Suprapubic skin (tissue), 4 donors: Measurements from ENCODE around the gene MKLN1. TPM values are rescaled to one million over a fixed set of nuclear protein-coding genes. Genes with fewer than 3 reads are reported as not detected.

Experiments
- DNase-seq, 2 donors: peaks; one replicate each; pipeline ENCODE4 v3.0.0-alpha.2; 2019; ENCODE audit warnings: low spot score in 2 of 2
- H3K27ac ChIP-seq: fragments of 200-600 bp; sonication (generic); one replicate; pipeline ENCODE4 v1.5.1; 2019
- H3K27me3 ChIP-seq: fragments of 200-600 bp; sonication (generic); one replicate; pipeline ENCODE4 v1.5.1; 2019
- H3K36me3 ChIP-seq: fragments of 200-600 bp; sonication (generic); one replicate; pipeline ENCODE4 v1.5.1; 2019
- H3K4me1 ChIP-seq: fragments of 200-600 bp; sonication (generic); one replicate; pipeline ENCODE4 v1.5.1; 2019
- H3K4me3 ChIP-seq: fragments of 200-600 bp; sonication (generic); one replicate; pipeline ENCODE4 v1.5.1; 2019; ENCODE audit warnings: mild to moderate bottlenecking
- H3K9me3 ChIP-seq: fragments of 200-600 bp; sonication (generic); one replicate; pipeline ENCODE4 v1.5.1; 2019
- CTCF ChIP-seq, 2 donors: fragments of 200-600 bp in 1 of 2; fragments of 450-650 bp in 1 of 2; sonication (generic) in 1 of 2; IDR thresholded peaks; one replicate each; pipeline ENCODE4 v1.5.1; 2016 to 2019; ENCODE audit warnings: antibody characterized with exemption in 2 of 2, mild to moderate bottlenecking in 1 of 2, moderate library complexity in 1 of 2
- EP300 ChIP-seq: sonication (generic); formaldehyde crosslinking; IDR thresholded peaks from one replicate; pipeline ENCODE4 v1.6.1; 2017; ENCODE audit warnings: antibody characterized with exemption
- POLR2A ChIP-seq, 2 donors: fragments of 450-650 bp; IDR thresholded peaks; one replicate each; pipeline ENCODE4 v1.6.1; 2017; ENCODE audit warnings: antibody characterized with exemption in 2 of 2, mild to moderate bottlenecking in 2 of 2, moderate library complexity in 2 of 2
- POLR2AphosphoS5 ChIP-seq, 3 donors: sonication (generic); formaldehyde crosslinking; IDR thresholded peaks; one replicate each; pipeline ENCODE4 v1.6.1; 2017; ENCODE audit warnings: antibody characterized with exemption in 3 of 3
- WGBS: methylation state at CpG from one replicate; pipeline ENCODE4 v1.1.5; 2018; 5-methylcytosine and 5-hydroxymethylcytosine counted together
- total RNA-seq, 4 donors: library from RNA; depleted of rRNA; stranded (reverse); fragments of >200 nt; gene quantifications; one replicate each; pipeline ENCODE4 v1.1.0, GENCODE V29; 2016

Gene MKLN1
- total RNA-seq, 4 donors from 2014 or later, result 32.9 to 76.0 (median 39.9) TPM

- Histone ChIP-seq H3K27ac (no peak overlapping the region), H3K9me3 (no peaks in the 10 kb centered on the region), H3K4me3 (no peak overlapping the region), H3K4me1 (peaks cover 27% of the 10 kb centered on the region), H3K36me3 (no peaks in the 10 kb centered on the region), H3K27me3 (no peaks in the 10 kb centered on the region)
- TF ChIP-seq POLR2AphosphoS5 (IDR thresholded peaks at IDR 0.05) (no peak), EP300 (no peak), CTCF (IDR thresholded peaks at IDR 0.05) (no peak), POLR2A (IDR thresholded peaks at IDR 0.05) (no peak)
- 86% methylated on average over 4 of the region's 4 CpGs for WGBS
- no peak for DNase-seq
These were observed 39.2 kb upstream of the MKLN1 start for GRCh38 chr7:131288450-131288849.

GRCh38 chr7:131289051-131289450, 38.6 kb upstream of the MKLN1 start:
- TF ChIP-seq POLR2A (IDR thresholded peaks at IDR 0.05), result no peak
- no peak for TF ChIP-seq CTCF (IDR thresholded peaks at IDR 0.05)
- no peak for TF ChIP-seq POLR2AphosphoS5 (IDR thresholded peaks at IDR 0.05)
- no peak for TF ChIP-seq EP300
- Histone ChIP-seq H3K4me3 (no peak overlapping the region), H3K27me3 (no peaks in the 10 kb centered on the region), H3K27ac (no peak overlapping the region), H3K9me3 (no peaks in the 10 kb centered on the region), H3K36me3 (no peaks in the 10 kb centered on the region), H3K4me1 (peaks cover 27% of the 10 kb centered on the region)
- DNase-seq, result no peak
- 97% methylated on average over 5 of the region's 5 CpGs for WGBS

DNA sequence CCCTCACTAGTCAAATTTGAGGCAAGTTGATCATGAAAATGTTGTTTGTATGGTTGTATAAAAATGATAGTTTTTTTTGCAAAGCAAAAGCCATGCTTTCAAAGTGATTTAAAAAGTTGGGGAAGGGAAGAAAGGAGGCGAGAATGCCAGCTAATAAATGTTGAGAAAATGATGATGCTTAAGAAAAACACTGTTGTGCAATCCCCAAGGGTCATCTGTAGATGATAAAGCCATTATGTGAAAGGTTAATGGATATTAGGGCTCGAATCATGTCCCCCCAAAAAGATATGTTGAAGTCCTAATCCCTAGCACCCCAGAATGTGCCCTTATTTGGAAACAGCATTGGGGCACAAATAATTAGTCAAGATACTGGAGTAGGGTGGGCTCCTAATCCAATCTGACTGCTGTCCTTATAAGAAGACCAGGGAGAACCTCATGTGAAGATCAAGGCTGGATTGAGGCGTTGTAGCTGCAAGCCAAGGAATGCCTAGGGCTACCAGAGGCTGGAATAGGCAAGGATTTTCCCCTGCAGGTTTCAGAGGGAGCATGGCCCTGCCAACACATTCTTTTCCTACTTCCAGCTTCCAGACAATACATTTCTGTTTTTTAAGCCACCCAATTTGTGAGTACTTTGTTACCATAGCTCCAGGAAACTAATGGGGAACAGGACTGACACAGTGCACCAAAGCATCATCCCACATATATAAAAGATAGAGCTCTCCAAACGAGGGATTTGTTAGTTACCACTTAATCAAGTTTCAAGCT, 35.4 kb upstream of the MKLN1 start:
- Histone ChIP-seq H3K36me3 (no peaks in the 10 kb centered on the region), H3K4me3 (no peak overlapping the region), H3K4me1 (peaks cover 7% of the 10 kb centered on the region), H3K27me3 (no peaks in the 10 kb centered on the region), H3K27ac (no peak overlapping the region), H3K9me3 (no peaks in the 10 kb centered on the region)
- no peak for DNase-seq
- 80% methylated on average over 4 of the region's 4 CpGs for WGBS
- TF ChIP-seq POLR2A (IDR thresholded peaks at IDR 0.05) (no peak), EP300 (no peak), POLR2AphosphoS5 (IDR thresholded peaks at IDR 0.05) (no peak), CTCF (IDR thresholded peaks at IDR 0.05) (no peak)

GRCh38 chr7:131293018-131293417, 34.7 kb upstream of the MKLN1 start:
- no peaks in the 10 kb centered on the region for H3K36me3 ChIP-seq
- H3K4me3 ChIP-seq, result no peak overlapping the region
- peaks cover 7% of the 10 kb centered on the region for H3K4me1 ChIP-seq
- DNase-seq, result no peak
- TF ChIP-seq POLR2AphosphoS5 (IDR thresholded peaks at IDR 0.05), result no peak
- no peaks in the 10 kb centered on the region for H3K27me3 ChIP-seq
- H3K27ac ChIP-seq, result no peak overlapping the region
- no peaks in the 10 kb centered on the region for H3K9me3 ChIP-seq
- WGBS, result 100% methylated on average over 1 of the region's 1 CpG

- Histone ChIP-seq H3K4me1 (peaks cover 7% of the 10 kb centered on the region), H3K36me3 (no peaks in the 10 kb centered on the region), H3K27ac (no peak overlapping the region), H3K27me3 (no peaks in the 10 kb centered on the region), H3K9me3 (no peaks in the 10 kb centered on the region), H3K4me3 (no peak overlapping the region)
- no peak for DNase-seq
- 55% methylated on average over 3 of the region's 3 CpGs for WGBS
- TF ChIP-seq POLR2AphosphoS5 (IDR thresholded peaks at IDR 0.05), result no peak
- TF ChIP-seq EP300, result no peak
- TF ChIP-seq POLR2A (IDR thresholded peaks at IDR 0.05), result no peak
- TF ChIP-seq CTCF (IDR thresholded peaks at IDR 0.05), result no peak
These were observed 33.1 kb upstream of the MKLN1 start for GRCh38 chr7:131294553-131294952.

DNA sequence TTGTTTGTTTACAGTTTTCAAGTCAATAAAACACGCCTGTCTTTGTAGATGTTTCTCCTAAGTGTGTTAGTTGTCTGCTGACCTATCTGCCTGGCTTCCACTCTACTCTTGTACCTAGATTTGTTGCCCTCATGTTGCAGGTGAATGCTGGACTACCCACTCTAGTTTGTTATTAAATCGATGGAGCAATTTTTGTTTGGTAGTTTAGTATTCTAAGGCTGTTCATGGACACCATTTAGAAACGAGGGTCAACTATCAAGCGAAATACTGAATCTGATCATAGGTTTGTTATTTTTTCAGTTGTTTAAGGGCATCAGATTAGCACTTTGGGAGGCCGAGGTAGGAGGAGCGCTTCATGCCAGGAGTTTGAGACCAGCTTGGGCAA, 29.1 kb upstream of the MKLN1 start:
- Histone ChIP-seq H3K27me3 (no peaks in the 10 kb centered on the region), H3K4me1 (peaks cover 10% of the 10 kb centered on the region), H3K9me3 (no peaks in the 10 kb centered on the region), H3K4me3 (no peak overlapping the region), H3K27ac (peak overlapping the region; percentile 70), H3K36me3 (no peaks in the 10 kb centered on the region)
- 81% methylated on average over 6 of the region's 6 CpGs for WGBS
- no peak for TF ChIP-seq POLR2AphosphoS5 (IDR thresholded peaks at IDR 0.05)
- TF ChIP-seq CTCF (IDR thresholded peaks at IDR 0.05), result no peak
- TF ChIP-seq POLR2A (IDR thresholded peaks at IDR 0.05), result no peak
- TF ChIP-seq EP300, result no peak
- no peak for DNase-seq
